Prostate gland (tissue), 2 donors: ENCODE results near the gene LCN12.

Source experiments
- CTCF ChIP-seq, 4 experiments: fragments of 200-600 bp in 2 of 4; fragments of 450-650 bp in 2 of 4; sonication (generic) in 2 of 4; IDR thresholded peaks; 1 replicate in 3 of 4; 2 replicates in 1 of 4; pipeline ENCODE4 v1.5.1; 2016 to 2019; ENCODE audit warnings: antibody characterized with exemption in 4 of 4, mild to moderate bottlenecking in 2 of 4, moderate library complexity in 2 of 4
- POLR2A ChIP-seq: fragments of 450-650 bp; IDR thresholded peaks from one replicate; pipeline ENCODE4 v1.6.1; 2016; ENCODE audit warnings: antibody characterized with exemption, mild to moderate bottlenecking

GRCh38 chr9:137000177-137000930 is 48.3 kb downstream of the LCN12 start:
- no peak for TF ChIP-seq CTCF (IDR thresholded peaks at IDR 0.05)
- TF ChIP-seq POLR2A: no peak
